Upper lobe of right lung (tissue), 1 donor: Measurements from ENCODE around the gene MOB2. TPM values are rescaled to one million over a fixed set of nuclear protein-coding genes. Genes with fewer than 3 reads are reported as not detected.
A peak's percentile ranks its signal among the peaks of the same experiment; 100 is the strongest.
"Not testable (repeated sequence)": the region's sequence is repeated elsewhere in the genome, so short reads cannot be mapped to it uniquely, and the experiment has no call there.

Source experiments
- ATAC-seq: fragments of 200-7000 bp; cut with Tn5 transposase; one replicate; pipeline ENCODE4 v1.9.1; 2020; ENCODE audit warnings: mild to moderate bottlenecking, moderate library complexity
- DNase-seq: peaks from one replicate; pipeline ENCODE4 v3.0.0-alpha.2; 2020
- H3K27ac ChIP-seq: fragments of 200-600 bp; one replicate; pipeline ENCODE4 v1.8.0; 2022
- H3K27me3 ChIP-seq: fragments of 200-600 bp; one replicate; pipeline ENCODE4 v1.8.0; 2022; ENCODE audit warnings: mild to moderate bottlenecking
- H3K36me3 ChIP-seq: fragments of 200-600 bp; one replicate; pipeline ENCODE4 v1.8.0; 2022
- H3K4me1 ChIP-seq: fragments of 200-600 bp; one replicate; pipeline ENCODE4 v1.8.0; 2022
- H3K4me3 ChIP-seq: fragments of 200-600 bp; one replicate; pipeline ENCODE4 v1.8.0; 2022; ENCODE audit warnings: mild to moderate bottlenecking
- H3K9me3 ChIP-seq: fragments of 200-600 bp; one replicate; pipeline ENCODE4 v1.8.0; 2022
- CTCF ChIP-seq: fragments of 200-600 bp; IDR thresholded peaks from one replicate; pipeline ENCODE4 v1.8.0; 2022; ENCODE audit warnings: antibody characterized with exemption
- intact Hi-C: fragments of 100-400 bp; cut with DNase I; formaldehyde crosslinking; loops from one replicate; pipeline ENCODE4 v1.11.0; 2022
- total RNA-seq: library from RNA; stranded (reverse); fragmentation: NEBNext Ultra II Directional; extraction: Animal tissue kit (Norgen Biotek cat#: 25700); gene quantifications from one replicate; pipeline ENCODE4 v1.2.1, GENCODE V29; 2021
- donor health status: DM: no; HTN: yes; CAD: no; lungs with severe emphysema.

Gene MOB2
- total RNA-seq, 1 donor from 2014 or later = 58.9 TPM

- H3K27ac ChIP-seq = no peak overlapping the region
- no peaks in the 10 kb centered on the region for H3K4me1 ChIP-seq
- DNase-seq = no peak
- peaks cover 38% of the 10 kb centered on the region for H3K27me3 ChIP-seq
- TF ChIP-seq CTCF = no peak
- no peak overlapping the region for H3K4me3 ChIP-seq
- intact Hi-C loops = no loop called here
- no peaks in the 10 kb centered on the region for H3K36me3 ChIP-seq
- ATAC-seq = no peak
- no peaks in the 10 kb centered on the region for H3K9me3 ChIP-seq
Observed at GRCh38 chr11:1436468-1437039, 50.0 kb downstream of the MOB2 start.

GRCh38 chr11:1435820-1436467 is 50.6 kb downstream of the MOB2 start:
- Histone ChIP-seq H3K4me1 (no peaks in the 10 kb centered on the region), H3K27me3 (peaks cover 38% of the 10 kb centered on the region)
- ATAC-seq = no peak

GRCh38 chr11:1435479-1435819 is 51.1 kb downstream of the MOB2 start:
- H3K36me3 ChIP-seq, H3K4me3 ChIP-seq, H3K27ac ChIP-seq, H3K9me3 ChIP-seq, ATAC-seq, DNase-seq, H3K4me1 ChIP-seq, intact Hi-C loops: not testable (repeated sequence)
- H3K27me3 ChIP-seq = peaks cover 38% of the 10 kb centered on the region

More at GRCh38 chr11:1435820-1436467, 50.6 kb downstream of the MOB2 start:
- intact Hi-C loops = no loop called here
- Histone ChIP-seq H3K27ac (no peak overlapping the region), H3K4me3 (no peak overlapping the region), H3K36me3 (no peaks in the 10 kb centered on the region), H3K9me3 (no peaks in the 10 kb centered on the region)
- DNase-seq = no peak
- no peak for TF ChIP-seq CTCF

- DNase-seq (no peak), ATAC-seq (no peak)
- H3K27ac ChIP-seq = no peak overlapping the region
- no peak for TF ChIP-seq CTCF
- H3K36me3 ChIP-seq = no peaks in the 10 kb centered on the region
- H3K4me1 ChIP-seq = no peaks in the 10 kb centered on the region
- H3K9me3 ChIP-seq = no peaks in the 10 kb centered on the region
- no peak overlapping the region for H3K4me3 ChIP-seq
- H3K27me3 ChIP-seq = peaks cover 28% of the 10 kb centered on the region
- intact Hi-C loops = no loop called here
Observed at GRCh38 chr11:1433977-1434640, 52.5 kb downstream of the MOB2 start.

GRCh38 chr11:1433568-1433967 is 53.0 kb downstream of the MOB2 start:
- ATAC-seq = no peak
- Histone ChIP-seq H3K27me3 (peaks cover 23% of the 10 kb centered on the region), H3K9me3 (no peaks in the 10 kb centered on the region), H3K4me1 (no peaks in the 10 kb centered on the region), H3K36me3 (no peaks in the 10 kb centered on the region), H3K4me3 (no peak overlapping the region), H3K27ac (no peak overlapping the region)
- TF ChIP-seq CTCF = no peak
- DNase-seq = no peak
- intact Hi-C loops = no loop called here

- Histone ChIP-seq H3K9me3 (no peaks in the 10 kb centered on the region), H3K36me3 (no peaks in the 10 kb centered on the region), H3K27ac (no peak overlapping the region), H3K27me3 (peaks cover 16% of the 10 kb centered on the region), H3K4me1 (no peaks in the 10 kb centered on the region), H3K4me3 (no peak overlapping the region)
- DNase-seq = no peak
- peak; percentile 11 for ATAC-seq
- no peak for TF ChIP-seq CTCF
- intact Hi-C loops = no loop called here
Observed at GRCh38 chr11:1428762-1429316, 57.7 kb downstream of the MOB2 start.
